AG09309 (cell line): ENCODE measurements around the gene PTPN14.

Experiments used
- DNase-seq: peaks from one replicate; pipeline ENCODE4 v3.0.0-alpha.2; 2010; ENCODE audit warnings: low read depth
- H3K4me3 ChIP-seq: 2 replicates; pipeline ENCODE4 v1.5.1; 2011; ENCODE audit warnings: mild to moderate bottlenecking, low read depth, low read length, moderate library complexity; ENCODE audit not compliant: control insufficient read depth
- CTCF ChIP-seq: IDR thresholded peaks from 2 replicates; pipeline ENCODE4 v1.5.1; 2011; ENCODE audit warnings: mild to moderate bottlenecking, low read depth, low read length, inconsistent platforms; ENCODE audit not compliant: insufficient read depth, control insufficient read depth; ENCODE audit errors: missing control alignments

The PTPN14 gene

GRCh38 chr1:214319938-214320337 lies 231.5 kb downstream of the PTPN14 start:
- TF ChIP-seq CTCF: no peak

DNA sequence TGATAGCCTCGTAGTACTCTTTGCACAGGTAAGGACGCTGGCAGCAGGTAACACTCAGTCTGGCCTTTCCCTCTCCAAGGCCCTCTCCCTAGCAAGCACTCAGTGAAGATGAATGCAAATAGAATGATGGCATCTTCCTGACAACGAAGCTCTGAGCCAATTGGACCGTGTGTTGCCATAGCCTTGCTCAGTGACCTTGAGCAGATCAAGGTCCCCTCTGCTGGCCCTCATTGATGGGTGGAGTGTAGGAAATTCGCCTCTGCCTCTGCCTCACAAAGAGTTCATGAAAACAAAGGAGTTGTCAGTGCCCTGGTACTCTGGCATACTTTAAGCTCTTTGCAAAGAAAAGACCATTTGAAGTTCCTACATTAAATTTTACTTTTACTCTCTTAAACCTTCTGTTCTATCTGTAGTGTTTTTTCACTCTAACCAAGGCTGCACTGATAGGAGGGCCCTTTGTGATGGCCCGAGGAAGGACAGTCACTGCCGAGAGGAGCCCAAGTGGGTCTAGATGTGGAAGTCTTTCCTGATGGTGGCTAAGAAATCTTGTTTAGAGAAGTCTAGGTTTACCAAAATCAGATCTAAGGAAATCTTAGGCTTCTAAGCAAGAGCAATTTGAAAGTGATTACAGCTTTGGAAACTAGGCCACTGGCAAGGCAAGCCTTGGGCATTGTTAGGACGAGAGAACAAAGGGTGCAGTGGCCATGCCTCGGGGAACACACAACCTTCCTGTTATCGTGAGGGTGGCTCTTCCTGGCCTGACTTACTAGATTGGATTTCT lies 232.3 kb downstream of the PTPN14 start:
- no peak overlapping the region for H3K4me3 ChIP-seq
- no peak for TF ChIP-seq CTCF
- no peak for DNase-seq

More at GRCh38 chr1:214319938-214320337, 231.5 kb downstream of the PTPN14 start:
- no peak for DNase-seq
- H3K4me3 ChIP-seq: no peak overlapping the region

- DNase-seq: no peak
- no peak for TF ChIP-seq CTCF
- no peak overlapping the region for H3K4me3 ChIP-seq
Observed at GRCh38 chr1:214318356-214318755, 233.0 kb downstream of the PTPN14 start.

GRCh38 chr1:214317734-214318133 lies 233.7 kb downstream of the PTPN14 start:
- no peak for TF ChIP-seq CTCF

GRCh38 chr1:214317300-214317699 lies 234.1 kb downstream of the PTPN14 start:
- TF ChIP-seq CTCF: no peak
- DNase-seq: no peak
- H3K4me3 ChIP-seq: no peak overlapping the region

More at GRCh38 chr1:214317734-214318133, 233.7 kb downstream of the PTPN14 start:
- H3K4me3 ChIP-seq: no peak overlapping the region
- no peak for DNase-seq

GRCh38 chr1:214316593-214316992 lies 234.8 kb downstream of the PTPN14 start:
- no peak for DNase-seq
- no peak overlapping the region for H3K4me3 ChIP-seq
- no peak for TF ChIP-seq CTCF
